Testis (tissue), 3 donors: ENCODE measurements around the gene NUDCD3. TPM values are rescaled to one million over a fixed set of nuclear protein-coding genes. Genes with fewer than 3 reads are reported as not detected.
A peak's percentile ranks its signal among the peaks of the same experiment; 100 is the strongest.

ENCODE experiments used
- DNase-seq: peaks from one replicate; pipeline ENCODE4 v3.0.0-alpha.2; 2019
- H3K27ac ChIP-seq, 2 donors: fragments of 200-600 bp; sonication (generic); one replicate each; pipeline ENCODE4 v1.5.1; 2019
- H3K27me3 ChIP-seq: fragments of 200-600 bp; sonication (generic); one replicate; pipeline ENCODE4 v1.5.1; 2019
- H3K36me3 ChIP-seq: fragments of 200-600 bp; sonication (generic); one replicate; pipeline ENCODE4 v1.5.1; 2017; ENCODE audit warnings: low read depth; ENCODE audit errors: missing control alignments
- H3K4me1 ChIP-seq: fragments of 200-600 bp; sonication (generic); one replicate; pipeline ENCODE4 v1.5.1; 2019
- H3K4me3 ChIP-seq, 2 donors: fragments of 200-600 bp; sonication (generic); one replicate each; pipeline ENCODE4 v1.5.1; 2017 to 2019
- H3K9me3 ChIP-seq: fragments of 200-600 bp; sonication (generic); one replicate; pipeline ENCODE4 v1.5.1; 2017
- CTCF ChIP-seq, 3 experiments: fragments of 450-650 bp in 2 of 3; fragments of 200-600 bp in 1 of 3; sonication (generic) in 1 of 3; IDR thresholded peaks; one replicate each; pipeline ENCODE4 v1.5.1; 2016 to 2019; ENCODE audit warnings: antibody characterized with exemption in 3 of 3, mild to moderate bottlenecking in 2 of 3, moderate library complexity in 1 of 3
- POLR2A ChIP-seq: fragments of 450-650 bp; IDR thresholded peaks from one replicate; pipeline ENCODE4 v1.6.1; 2017; ENCODE audit warnings: antibody characterized with exemption, mild to moderate bottlenecking, moderate library complexity
- WGBS, 2 donors: methylation state at CpG; one replicate each; pipeline ENCODE4 v1.1.5; 2018; 5-methylcytosine and 5-hydroxymethylcytosine counted together
- intact Hi-C: fragments of 100-400 bp; cut with DNase I; formaldehyde crosslinking; loops from one replicate; pipeline ENCODE4 v1.15.1; 2023; ENCODE audit warnings: low total_unique reads
- polyA plus RNA-seq: library from polyadenylated mRNA; stranded (reverse); fragments of 350-450 nt; fragmentation: Illumina TruSeq; extraction: RNeasy Lipid Tissue Mini Kit (QIAGEN cat#74804); gene quantifications from one replicate; pipeline ENCODE4 v1.2.3, GENCODE V29; 2014; ENCODE audit warnings: low read depth, low replicate concordance; ENCODE audit not compliant: insufficient read depth
- total RNA-seq, 2 donors: library from RNA; depleted of rRNA; stranded (reverse); fragments of >200 nt; gene quantifications; one replicate each; pipeline ENCODE4 v1.2.3, GENCODE V29; 2016

NUDCD3 gene
- total and polyA plus RNA-seq, 3 donors from 2014 or later: 50.6 to 112 (median 54.6) TPM

GRCh38 chr7:44393238-44394111 is 97.0 kb downstream of the NUDCD3 start:
- no peak overlapping the region for H3K4me3 ChIP-seq
- no peaks in the 10 kb centered on the region for H3K36me3 ChIP-seq
- WGBS, 2 donors: 85 to 96% methylated on average over 3 to 7 of the region's 7 CpGs
- H3K9me3 ChIP-seq: no peaks in the 10 kb centered on the region
- DNase-seq: peak; percentile 9
- no peak overlapping the region for H3K27ac ChIP-seq
- intact Hi-C loops: no loop called here
- no peaks in the 10 kb centered on the region for H3K4me1 ChIP-seq
- no peaks in the 10 kb centered on the region for H3K27me3 ChIP-seq
- TF ChIP-seq POLR2A (no peak), CTCF (IDR thresholded peaks at IDR 0.05) (no peak)

GRCh38 chr7:44392618-44393010 is 97.8 kb downstream of the NUDCD3 start:
- H3K27ac ChIP-seq: no peak overlapping the region
- H3K36me3 ChIP-seq: no peaks in the 10 kb centered on the region
- no peaks in the 10 kb centered on the region for H3K27me3 ChIP-seq
- DNase-seq: no peak
- no peaks in the 10 kb centered on the region for H3K4me1 ChIP-seq
- H3K4me3 ChIP-seq: no peak overlapping the region
- H3K9me3 ChIP-seq: no peaks in the 10 kb centered on the region
- intact Hi-C loops: no loop called here
- TF ChIP-seq POLR2A: no peak
- no peak for TF ChIP-seq CTCF (IDR thresholded peaks at IDR 0.05)

- 96 to 99% methylated on average over 10 to 11 of the region's 11 CpGs for WGBS, 2 donors
- DNase-seq: peak; percentile 6
- Histone ChIP-seq H3K27me3 (no peaks in the 10 kb centered on the region), H3K4me1 (no peaks in the 10 kb centered on the region), H3K27ac (no peak overlapping the region), H3K4me3 (no peak overlapping the region), H3K9me3 (no peaks in the 10 kb centered on the region), H3K36me3 (no peaks in the 10 kb centered on the region)
- intact Hi-C loops: no loop called here
- no peak for TF ChIP-seq POLR2A
- TF ChIP-seq CTCF (IDR thresholded peaks at IDR 0.05): no peak
These were observed 98.5 kb downstream of the NUDCD3 start for GRCh38 chr7:44391746-44392617.

GRCh38 chr7:44391171-44391570 is 99.3 kb downstream of the NUDCD3 start:
- DNase-seq: no peak
- H3K4me1 ChIP-seq: no peaks in the 10 kb centered on the region

GRCh38 chr7:44390701-44391100 is 99.8 kb downstream of the NUDCD3 start:
- no peaks in the 10 kb centered on the region for H3K36me3 ChIP-seq
- 97 to 100% methylated on average over 2 of the region's 2 CpGs for WGBS, 2 donors
- no peak overlapping the region for H3K27ac ChIP-seq
- H3K9me3 ChIP-seq: no peaks in the 10 kb centered on the region
- DNase-seq: no peak
- intact Hi-C loops: no loop called here
- no peak overlapping the region for H3K4me3 ChIP-seq
- no peaks in the 10 kb centered on the region for H3K27me3 ChIP-seq
- TF ChIP-seq POLR2A: no peak
- TF ChIP-seq CTCF (IDR thresholded peaks at IDR 0.05): no peak
- peaks cover under 1% of the 10 kb centered on the region for H3K4me1 ChIP-seq

More at GRCh38 chr7:44391171-44391570, 99.3 kb downstream of the NUDCD3 start:
- Histone ChIP-seq H3K36me3 (no peaks in the 10 kb centered on the region), H3K4me3 (no peak overlapping the region), H3K9me3 (no peaks in the 10 kb centered on the region), H3K27ac (no peak overlapping the region), H3K27me3 (no peaks in the 10 kb centered on the region)
- WGBS, 2 donors: 85 to 92% methylated on average over 10 of the region's 10 CpGs
- TF ChIP-seq POLR2A: no peak
- intact Hi-C loops: no loop called here
